DND-41 (cell line): Measurements from ENCODE around the gene ZBTB39.
"Not testable (repeated sequence)": the region's sequence is repeated elsewhere in the genome, so short reads cannot be mapped to it uniquely, and the experiment has no call there.

ENCODE experiments used
- EZH2 ChIP-seq: IDR thresholded peaks from 3 replicates; pipeline ENCODE4 v1.6.1; 2012; ENCODE audit warnings: borderline replicate concordance, low read depth, mild to moderate bottlenecking, moderate library complexity, low read length, inconsistent platforms; ENCODE audit not compliant: severe bottlenecking
- TF ChIP-seq, protein P1 (sequence below): IDR thresholded peaks from 2 replicates; pipeline ENCODE4 v1.5.1; 2012; ENCODE audit warnings: borderline replicate concordance, low read length, moderate library complexity, mild to moderate bottlenecking; ENCODE audit not compliant: poor library complexity, severe bottlenecking; ENCODE audit errors: extremely low read depth

DNA sequence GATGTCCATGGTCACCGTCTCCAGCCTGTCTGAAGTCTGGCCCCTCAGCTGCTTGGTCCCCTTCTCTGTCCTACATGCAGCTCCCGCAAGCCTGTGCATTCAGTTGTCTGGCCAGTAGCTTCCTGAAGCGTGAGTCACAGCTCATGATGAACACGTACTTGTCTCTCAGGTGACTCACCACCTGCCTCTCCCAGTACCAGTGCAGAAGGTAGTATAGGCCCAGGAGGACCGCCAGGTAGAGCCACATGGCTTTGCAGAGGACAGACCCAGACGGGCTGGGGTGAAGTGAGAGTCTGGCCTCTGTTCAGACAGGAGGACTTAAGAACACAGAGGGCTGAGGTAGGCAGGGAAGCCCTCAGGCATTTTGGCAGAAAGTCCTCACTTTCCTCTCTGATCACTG is 20.6 kb downstream of the ZBTB39 start:
- TF ChIP-seq, protein P1, sequence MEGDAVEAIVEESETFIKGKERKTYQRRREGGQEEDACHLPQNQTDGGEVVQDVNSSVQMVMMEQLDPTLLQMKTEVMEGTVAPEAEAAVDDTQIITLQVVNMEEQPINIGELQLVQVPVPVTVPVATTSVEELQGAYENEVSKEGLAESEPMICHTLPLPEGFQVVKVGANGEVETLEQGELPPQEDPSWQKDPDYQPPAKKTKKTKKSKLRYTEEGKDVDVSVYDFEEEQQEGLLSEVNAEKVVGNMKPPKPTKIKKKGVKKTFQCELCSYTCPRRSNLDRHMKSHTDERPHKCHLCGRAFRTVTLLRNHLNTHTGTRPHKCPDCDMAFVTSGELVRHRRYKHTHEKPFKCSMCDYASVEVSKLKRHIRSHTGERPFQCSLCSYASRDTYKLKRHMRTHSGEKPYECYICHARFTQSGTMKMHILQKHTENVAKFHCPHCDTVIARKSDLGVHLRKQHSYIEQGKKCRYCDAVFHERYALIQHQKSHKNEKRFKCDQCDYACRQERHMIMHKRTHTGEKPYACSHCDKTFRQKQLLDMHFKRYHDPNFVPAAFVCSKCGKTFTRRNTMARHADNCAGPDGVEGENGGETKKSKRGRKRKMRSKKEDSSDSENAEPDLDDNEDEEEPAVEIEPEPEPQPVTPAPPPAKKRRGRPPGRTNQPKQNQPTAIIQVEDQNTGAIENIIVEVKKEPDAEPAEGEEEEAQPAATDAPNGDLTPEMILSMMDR: not testable (repeated sequence)
- not testable (repeated sequence) for TF ChIP-seq EZH2
